VCaP (cell line): ENCODE measurements around the gene LCAT.

Experiments
- H3K27ac ChIP-seq: fragments of 450-650 bp; 2 replicates; pipeline ENCODE4 v1.5.1; 2017
- TF ChIP-seq, protein P1 (sequence below): fragments of 450-650 bp; conservative IDR thresholded peaks from 2 replicates; pipeline ENCODE4 v1.5.1; 2017; ENCODE audit warnings: mild to moderate bottlenecking, moderate library complexity

LCAT gene, protein sequence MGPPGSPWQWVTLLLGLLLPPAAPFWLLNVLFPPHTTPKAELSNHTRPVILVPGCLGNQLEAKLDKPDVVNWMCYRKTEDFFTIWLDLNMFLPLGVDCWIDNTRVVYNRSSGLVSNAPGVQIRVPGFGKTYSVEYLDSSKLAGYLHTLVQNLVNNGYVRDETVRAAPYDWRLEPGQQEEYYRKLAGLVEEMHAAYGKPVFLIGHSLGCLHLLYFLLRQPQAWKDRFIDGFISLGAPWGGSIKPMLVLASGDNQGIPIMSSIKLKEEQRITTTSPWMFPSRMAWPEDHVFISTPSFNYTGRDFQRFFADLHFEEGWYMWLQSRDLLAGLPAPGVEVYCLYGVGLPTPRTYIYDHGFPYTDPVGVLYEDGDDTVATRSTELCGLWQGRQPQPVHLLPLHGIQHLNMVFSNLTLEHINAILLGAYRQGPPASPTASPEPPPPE

DNA sequence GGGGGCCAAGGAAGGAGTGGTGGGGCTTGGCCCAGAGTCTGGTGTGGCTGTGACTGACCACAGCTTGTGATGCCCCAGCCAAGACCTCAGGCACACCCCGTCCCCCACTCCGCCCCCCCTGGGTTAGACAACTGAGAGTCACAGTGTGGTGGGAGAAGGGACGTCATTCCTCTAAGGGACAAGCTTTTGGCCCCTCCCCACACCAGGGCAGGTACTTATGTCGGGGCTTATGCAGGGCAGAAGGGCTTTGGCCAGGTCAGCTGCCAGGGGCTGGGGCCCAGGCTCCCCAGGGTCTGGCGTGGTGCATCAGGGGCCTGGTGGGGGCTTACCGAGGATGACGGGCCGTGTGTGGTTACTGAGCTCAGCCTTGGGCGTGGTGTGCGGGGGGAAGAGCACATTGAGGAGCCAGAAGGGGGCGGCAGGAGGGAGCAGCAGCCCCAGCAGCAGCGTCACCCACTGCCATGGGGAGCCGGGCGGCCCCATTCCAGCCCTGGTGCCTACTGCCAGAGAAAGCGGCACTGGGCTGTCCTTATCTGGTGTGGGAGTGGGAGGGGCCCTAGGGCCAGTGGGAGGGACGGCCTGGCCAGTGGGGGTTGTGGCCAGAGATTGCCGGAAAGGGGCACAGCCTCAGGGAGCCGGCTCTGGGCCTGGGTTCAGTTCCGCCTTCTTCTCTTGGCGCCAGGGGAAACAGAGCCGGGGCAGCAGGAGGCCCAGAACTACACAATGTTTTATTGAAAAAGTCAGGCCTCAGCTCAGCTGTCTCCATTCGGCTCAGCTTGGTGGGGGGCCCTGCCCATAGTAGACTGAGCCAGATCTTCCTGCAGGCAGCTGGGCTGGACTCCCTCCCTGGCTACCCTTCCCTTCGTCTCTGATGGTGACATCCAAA lies at the start of gene LCAT:
TSS of gene LCAT (minus strand) at position 502 of the 886 bp plus-strand sequence. CDS start at position 483, 19 bp downstream.
- no peak within 1 kb of the TSS for H3K27ac ChIP-seq
- TF ChIP-seq, protein P1, sequence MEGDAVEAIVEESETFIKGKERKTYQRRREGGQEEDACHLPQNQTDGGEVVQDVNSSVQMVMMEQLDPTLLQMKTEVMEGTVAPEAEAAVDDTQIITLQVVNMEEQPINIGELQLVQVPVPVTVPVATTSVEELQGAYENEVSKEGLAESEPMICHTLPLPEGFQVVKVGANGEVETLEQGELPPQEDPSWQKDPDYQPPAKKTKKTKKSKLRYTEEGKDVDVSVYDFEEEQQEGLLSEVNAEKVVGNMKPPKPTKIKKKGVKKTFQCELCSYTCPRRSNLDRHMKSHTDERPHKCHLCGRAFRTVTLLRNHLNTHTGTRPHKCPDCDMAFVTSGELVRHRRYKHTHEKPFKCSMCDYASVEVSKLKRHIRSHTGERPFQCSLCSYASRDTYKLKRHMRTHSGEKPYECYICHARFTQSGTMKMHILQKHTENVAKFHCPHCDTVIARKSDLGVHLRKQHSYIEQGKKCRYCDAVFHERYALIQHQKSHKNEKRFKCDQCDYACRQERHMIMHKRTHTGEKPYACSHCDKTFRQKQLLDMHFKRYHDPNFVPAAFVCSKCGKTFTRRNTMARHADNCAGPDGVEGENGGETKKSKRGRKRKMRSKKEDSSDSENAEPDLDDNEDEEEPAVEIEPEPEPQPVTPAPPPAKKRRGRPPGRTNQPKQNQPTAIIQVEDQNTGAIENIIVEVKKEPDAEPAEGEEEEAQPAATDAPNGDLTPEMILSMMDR, result no peak

DNA sequence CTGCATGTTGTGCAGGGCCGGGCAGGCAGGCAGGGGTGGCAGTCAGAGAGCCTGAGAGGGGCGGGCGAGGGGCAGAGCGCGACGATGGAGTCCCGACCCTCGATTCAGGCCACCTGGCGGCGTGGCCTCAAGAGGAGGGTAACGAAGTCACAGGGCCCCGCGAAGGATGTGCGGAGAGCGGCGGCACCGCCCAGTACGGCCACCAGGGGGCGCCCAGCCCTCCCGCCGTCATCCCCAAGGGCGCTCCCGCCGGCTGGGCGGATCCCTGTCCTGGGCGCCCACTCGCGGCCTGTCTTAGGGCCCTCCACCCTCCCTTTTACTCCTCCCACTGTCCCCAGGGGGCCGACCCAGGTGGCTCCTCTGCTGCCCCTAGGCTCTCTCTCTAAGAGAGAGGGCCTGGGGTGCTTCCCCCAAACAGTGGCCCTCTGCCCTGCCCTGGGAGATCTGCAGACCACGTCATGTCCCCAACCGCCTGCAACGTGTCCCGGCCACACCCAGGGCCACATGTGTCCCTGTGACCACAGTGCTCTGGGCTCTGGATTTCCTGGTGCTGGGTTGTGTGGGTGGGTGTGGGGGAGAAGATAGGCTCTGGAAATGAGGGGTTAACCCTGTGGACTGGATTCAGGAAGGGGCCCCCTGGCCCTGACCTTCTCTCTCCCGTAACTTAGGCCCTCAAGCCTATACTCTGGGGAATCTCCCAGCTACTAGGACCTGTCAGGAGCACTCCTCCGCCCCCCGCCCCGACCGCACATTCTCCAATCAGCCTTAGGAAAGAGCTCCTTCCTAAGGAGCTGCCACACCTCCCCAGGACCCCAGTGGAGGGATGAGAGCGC lies 49.5 kb upstream of the LCAT start:
- TF ChIP-seq, protein P1, result peak; percentile 88
- no peak overlapping the region for H3K27ac ChIP-seq

DNA sequence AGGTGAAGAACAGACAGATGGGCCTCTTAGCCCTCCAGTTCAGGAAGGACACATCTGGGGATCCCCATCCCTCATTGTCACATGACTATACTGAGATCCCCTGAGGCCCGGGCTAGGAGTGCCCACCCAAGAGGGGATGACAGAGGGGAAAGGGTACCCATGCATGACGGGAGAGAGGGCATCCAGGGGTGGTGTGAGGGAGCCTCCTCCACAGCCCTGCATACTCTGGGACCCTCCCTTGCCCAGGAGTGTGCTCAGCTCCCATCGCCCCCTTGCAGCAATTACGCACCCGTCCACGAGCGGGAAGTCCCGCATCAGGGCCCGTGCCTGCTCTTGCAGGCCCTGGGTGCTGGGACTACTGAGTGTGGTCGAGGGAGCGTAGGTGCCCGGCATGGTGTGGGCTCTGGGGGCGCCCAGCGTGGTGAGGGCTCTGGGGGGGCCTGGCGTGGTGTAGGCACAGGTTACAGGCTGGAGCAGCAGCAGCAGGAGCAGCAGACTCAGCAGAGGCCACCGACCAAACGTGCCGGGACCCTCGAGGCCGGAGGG lies 48.8 kb upstream of the LCAT start:
- H3K27ac ChIP-seq, result no peak overlapping the region

DNA sequence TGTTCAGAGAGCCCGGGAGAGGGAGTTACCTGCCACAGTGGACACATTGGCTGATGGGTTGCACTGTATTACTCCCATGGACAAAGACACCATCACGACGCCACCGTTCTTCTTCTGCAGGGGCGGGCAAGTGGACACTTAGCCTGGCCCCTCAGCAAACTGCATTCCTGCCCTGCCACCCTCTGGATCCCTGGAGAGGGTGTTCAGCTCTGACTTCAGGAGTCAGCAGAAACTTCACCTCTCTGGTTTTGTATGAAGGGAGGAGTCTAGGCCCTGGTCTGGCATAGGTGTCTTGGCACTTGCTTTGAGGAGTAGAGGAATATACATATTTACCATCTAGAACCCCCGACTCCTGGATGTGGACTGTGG lies 46.1 kb upstream of the LCAT start:
- TF ChIP-seq, protein P1, result no peak

More for the DNA sequence above, 48.8 kb upstream of the LCAT start:
- TF ChIP-seq, protein P1, result no peak

DNA sequence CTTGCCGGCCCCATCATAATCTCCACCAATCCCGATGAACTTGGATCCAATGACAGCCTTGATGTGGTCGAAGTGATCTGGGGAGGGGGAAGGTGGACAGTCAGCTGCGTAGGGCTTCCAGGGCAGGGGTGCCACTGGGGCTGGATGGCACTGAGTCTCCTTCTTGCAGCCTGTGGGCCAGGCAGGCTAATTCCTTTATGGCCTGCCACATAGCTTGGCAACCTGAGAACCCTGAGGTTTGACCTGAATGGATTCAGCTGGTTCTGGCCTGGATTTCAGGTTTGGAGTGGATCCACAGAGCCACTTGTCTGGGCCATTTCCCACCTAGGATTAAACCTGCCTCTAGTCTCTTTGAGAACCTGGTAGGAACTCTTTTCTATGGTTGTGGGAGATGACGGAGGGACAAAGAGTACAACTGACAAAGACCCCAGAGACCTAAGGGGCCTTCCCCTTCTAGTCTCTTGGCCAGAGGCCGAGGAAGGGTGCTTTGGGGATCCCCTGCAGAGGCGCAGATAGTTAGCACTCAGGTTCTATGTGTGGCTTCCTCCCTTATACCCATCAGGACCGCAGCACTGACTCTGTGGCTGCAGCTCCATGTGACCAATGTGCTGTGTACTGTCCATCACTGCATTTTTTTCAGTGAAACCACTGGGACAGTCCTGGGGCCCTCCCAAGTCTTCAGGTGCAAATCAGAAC lies 45.5 kb upstream of the LCAT start:
- H3K27ac ChIP-seq, result no peak overlapping the region
- TF ChIP-seq, protein P1, result no peak

More for the DNA sequence above, 46.1 kb upstream of the LCAT start:
- no peak overlapping the region for H3K27ac ChIP-seq

DNA sequence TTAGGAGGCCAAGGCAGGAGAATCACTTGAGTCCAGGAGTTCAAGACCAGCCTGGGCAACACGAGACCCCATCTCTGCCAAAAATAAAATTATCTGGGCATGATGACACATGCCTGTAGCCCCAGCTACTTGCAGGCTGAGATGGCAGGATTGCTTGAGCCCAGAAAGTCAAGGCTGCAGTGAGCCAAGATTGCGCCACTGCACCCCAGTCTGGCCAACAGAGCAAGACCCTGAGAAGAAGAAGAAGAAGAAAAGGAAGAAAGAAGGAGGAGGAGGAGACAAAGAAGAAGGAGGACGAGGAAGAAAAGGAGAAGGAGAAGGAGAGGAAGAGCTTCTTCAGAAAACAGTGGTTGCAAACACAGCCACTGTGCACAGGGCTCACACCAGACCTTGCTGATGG lies 44.8 kb upstream of the LCAT start:
- H3K27ac ChIP-seq, result no peak overlapping the region
- TF ChIP-seq, protein P1, result no peak
